Body of pancreas (tissue), 4 donors: ENCODE measurements around the gene EGFLAM. TPM values are rescaled to one million over a fixed set of nuclear protein-coding genes. Genes with fewer than 3 reads are reported as not detected.

ENCODE experiments used
- ATAC-seq: fragments of 150-250 bp; one replicate; pipeline ENCODE4 v1.9.1; 2016
- DNase-seq, 4 donors: peaks; one replicate each; pipeline ENCODE4 v3.0.0-alpha.2; 2019
- H3K27ac ChIP-seq, 4 donors: fragments of 200-600 bp; sonication (generic); 1 replicate in 3 of 4; 2 replicates in 1 of 4; pipeline versions ENCODE4 v1.5.1 to v1.6.1; 2016 to 2019; ENCODE audit warnings: mild to moderate bottlenecking in 1 of 4, mixed read lengths in 1 of 4, moderate library complexity in 1 of 4
- H3K27me3 ChIP-seq, 2 donors: fragments of 200-600 bp; sonication (generic); one replicate each; pipeline ENCODE4 v1.6.0; 2016; ENCODE audit warnings: mild to moderate bottlenecking in 1 of 2
- H3K36me3 ChIP-seq, 2 donors: fragments of 200-600 bp; sonication (generic); replicated peaks in 1 of 2; 2 replicates each; pipeline ENCODE4 v1.5.1; 2016; ENCODE audit warnings: low read depth in 2 of 2; ENCODE audit not compliant: insufficient read depth in 1 of 2
- H3K4me1 ChIP-seq: fragments of 200-600 bp; sonication (generic); one replicate; pipeline ENCODE4 v1.6.0; 2016
- H3K4me3 ChIP-seq, 2 donors: fragments of 200-600 bp; sonication (generic); 1 replicate in 1 of 2; 2 replicates in 1 of 2; pipeline ENCODE4 v1.5.1; 2016 to 2019
- H3K9me3 ChIP-seq, 3 donors: fragments of 200-600 bp; sonication (generic); 1 replicate in 2 of 3; 2 replicates in 1 of 3; pipeline ENCODE4 v1.5.1; 2016
- POLR2A ChIP-seq, 3 donors: fragments of 450-650 bp; IDR thresholded peaks; one replicate each; pipeline ENCODE4 v1.6.1; 2016; ENCODE audit warnings: antibody characterized with exemption in 3 of 3, mild to moderate bottlenecking in 2 of 3
- WGBS, 2 donors: methylation state at CpG; one replicate each; pipeline ENCODE4 v1.1.5; 2017; 5-methylcytosine and 5-hydroxymethylcytosine counted together
- intact Hi-C: fragments of 100-400 bp; cut with DNase I; formaldehyde crosslinking; loops from one replicate; pipeline ENCODE4 v1.15.1; 2023
- total RNA-seq, 2 donors: library from RNA; depleted of rRNA; stranded (reverse); fragments of >200 nt; gene quantifications; one replicate each; pipeline ENCODE4 v1.1.0, GENCODE V29; 2016
- TF ChIP-seq, protein P1 (sequence below), 7 experiments: fragments of 450-650 bp in 4 of 7; fragments of 200-600 bp in 3 of 7; sonication (generic) in 3 of 7; IDR thresholded peaks; one replicate each; pipeline ENCODE4 v1.5.1; 2016 to 2019; ENCODE audit warnings: antibody characterized with exemption in 7 of 7

EGFLAM gene
- 1 to 10 TPM in 1 of 2 donors, under 1 TPM in 1; 0.26 to 4.6 TPM for total RNA-seq

GRCh38 chr5:38258319-38259061 is at the start of gene EGFLAM:
Gene EGFLAM (plus strand): TSS chr5:38258559. CDS start chr5:38258755, 196 bp downstream.
- ATAC-seq (peak; percentile 83), DNase-seq (peak; percentile 7 to 43 (median 20))
- H3K27me3 ChIP-seq = peaks cover 0 to 21% of the 10 kb centered on the region in 2 donors
- H3K4me1 ChIP-seq = peaks cover 22% of the 10 kb centered on the region
- H3K36me3 ChIP-seq = no peaks in the 10 kb centered on the region
- 2% methylated on average over 26 to 66 of the region's 73 CpGs for WGBS, 2 donors
- no peak for TF ChIP-seq POLR2A (IDR thresholded peaks at IDR 0.05)
- TF ChIP-seq, protein P1, sequence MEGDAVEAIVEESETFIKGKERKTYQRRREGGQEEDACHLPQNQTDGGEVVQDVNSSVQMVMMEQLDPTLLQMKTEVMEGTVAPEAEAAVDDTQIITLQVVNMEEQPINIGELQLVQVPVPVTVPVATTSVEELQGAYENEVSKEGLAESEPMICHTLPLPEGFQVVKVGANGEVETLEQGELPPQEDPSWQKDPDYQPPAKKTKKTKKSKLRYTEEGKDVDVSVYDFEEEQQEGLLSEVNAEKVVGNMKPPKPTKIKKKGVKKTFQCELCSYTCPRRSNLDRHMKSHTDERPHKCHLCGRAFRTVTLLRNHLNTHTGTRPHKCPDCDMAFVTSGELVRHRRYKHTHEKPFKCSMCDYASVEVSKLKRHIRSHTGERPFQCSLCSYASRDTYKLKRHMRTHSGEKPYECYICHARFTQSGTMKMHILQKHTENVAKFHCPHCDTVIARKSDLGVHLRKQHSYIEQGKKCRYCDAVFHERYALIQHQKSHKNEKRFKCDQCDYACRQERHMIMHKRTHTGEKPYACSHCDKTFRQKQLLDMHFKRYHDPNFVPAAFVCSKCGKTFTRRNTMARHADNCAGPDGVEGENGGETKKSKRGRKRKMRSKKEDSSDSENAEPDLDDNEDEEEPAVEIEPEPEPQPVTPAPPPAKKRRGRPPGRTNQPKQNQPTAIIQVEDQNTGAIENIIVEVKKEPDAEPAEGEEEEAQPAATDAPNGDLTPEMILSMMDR (IDR thresholded peaks at IDR 0.05) = peak in 5 of 7 experiments; percentile 9 to 40 (median 23)
- no peak within 1 kb of the TSS for H3K27ac ChIP-seq
- no peaks in the 10 kb centered on the region for H3K9me3 ChIP-seq
- intact Hi-C loops = no loop called here
- peak within 1 kb of the TSS in 1 of 2 donors; percentile 3 for H3K4me3 ChIP-seq

GRCh38 chr5:38208782-38209378 is 49.5 kb upstream of the EGFLAM start:
- WGBS, 2 donors = 17 to 22% methylated on average over 1 of the region's 1 CpG
- no peaks in the 10 kb centered on the region for H3K9me3 ChIP-seq
- no peaks in the 10 kb centered on the region for H3K36me3 ChIP-seq
- no peaks in the 10 kb centered on the region for H3K27me3 ChIP-seq
- no peak for ATAC-seq
- no peak for TF ChIP-seq POLR2A (IDR thresholded peaks at IDR 0.05)
- TF ChIP-seq, protein P1 (IDR thresholded peaks at IDR 0.05) = peak in 4 of 7 experiments; percentile 19 to 31 (median 22)
- intact Hi-C loops = no loop called here
- DNase-seq = peak in 2 of 4 donors; percentile 17 to 18
- no peak overlapping the region for H3K4me3 ChIP-seq
- H3K27ac ChIP-seq = no peak overlapping the region
- H3K4me1 ChIP-seq = no peaks in the 10 kb centered on the region

DNA sequence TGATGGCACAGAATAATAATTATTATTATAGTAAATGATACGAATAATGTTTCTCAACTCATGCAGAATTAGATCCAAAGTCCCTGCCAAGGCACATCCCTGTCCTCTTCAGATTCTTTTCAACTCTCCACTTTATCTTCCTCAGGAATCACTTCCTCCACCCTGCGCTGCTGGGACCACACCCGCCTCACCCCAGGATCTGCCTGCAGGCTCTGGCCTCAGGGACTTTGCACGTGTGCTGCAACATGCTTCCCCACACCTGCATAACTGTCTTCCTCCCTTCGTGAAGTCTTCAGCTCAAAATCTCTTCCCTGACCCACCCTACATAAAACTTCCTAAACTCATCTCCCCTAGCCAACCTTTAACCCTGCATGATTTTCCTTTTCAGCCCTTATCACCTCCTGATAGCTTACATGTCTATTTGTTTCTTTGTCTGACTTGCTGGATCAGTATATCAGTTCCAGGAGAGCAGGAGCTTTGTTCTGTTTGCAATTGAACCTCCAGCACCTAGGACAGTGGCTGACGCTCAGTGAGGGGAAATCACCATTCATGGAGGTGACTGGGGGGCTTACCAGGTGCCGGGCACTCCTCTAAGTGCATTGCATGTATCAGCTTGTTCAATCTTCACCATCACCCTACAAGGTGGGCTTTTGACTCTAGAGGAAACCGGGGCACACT is 47.5 kb upstream of the EGFLAM start:
- Histone ChIP-seq H3K9me3 (no peaks in the 10 kb centered on the region), H3K27ac (no peak overlapping the region), H3K36me3 (no peaks in the 10 kb centered on the region), H3K4me1 (no peaks in the 10 kb centered on the region), H3K4me3 (no peak overlapping the region), H3K27me3 (no peaks in the 10 kb centered on the region)
- no peak for DNase-seq
- intact Hi-C loops = no loop called here
- no peak for ATAC-seq
- TF ChIP-seq POLR2A (IDR thresholded peaks at IDR 0.05) = no peak
- TF ChIP-seq, protein P1 (IDR thresholded peaks at IDR 0.05) = no peak
- WGBS, 2 donors = 50 to 66% methylated on average over 8 of the region's 8 CpGs

- Histone ChIP-seq H3K27ac (no peak overlapping the region), H3K27me3 (no peaks in the 10 kb centered on the region), H3K36me3 (no peaks in the 10 kb centered on the region), H3K4me1 (no peaks in the 10 kb centered on the region), H3K4me3 (no peak overlapping the region), H3K9me3 (no peaks in the 10 kb centered on the region)
- DNase-seq (no peak), ATAC-seq (no peak)
- TF ChIP-seq, protein P1 (IDR thresholded peaks at IDR 0.05) = no peak
- no peak for TF ChIP-seq POLR2A (IDR thresholded peaks at IDR 0.05)
- whole genome bisulfite sequencing, 2 donors = 42 to 46% methylated on average over 6 of the region's 6 CpGs
- intact Hi-C loops = no loop called here
These were observed 47.0 kb upstream of the EGFLAM start for GRCh38 chr5:38211354-38211710.
